A549 (cell line): ENCODE data around the gene FOSL1. TPM values are rescaled to one million over a fixed set of nuclear protein-coding genes. Genes with fewer than 3 reads are reported as not detected.
A peak's percentile ranks its signal among the peaks of the same experiment; 100 is the strongest.

Source experiments
- ATAC-seq, 2 experiments: fragments of 200-7000 bp in 1 of 2; fragments of >200 bp in 1 of 2; cut with Nextera tagmentation in 1 of 2; cut with Tn5 transposase in 1 of 2; 3 replicates each; pipeline versions ENCODE4 v1.8.0 to v1.9.1; 2018 to 2020; ENCODE audit warnings: mild to moderate bottlenecking in 1 of 2, moderate library complexity in 1 of 2
- CTCF ChIA-PET: fragments of 300-600 bp; sonication (Branson Sonifier 250); formaldehyde crosslinking; extraction: SDS; loops from one replicate; lab custom pipeline; 2021; ENCODE audit warnings: antibody characterized with exemption, inconsistent platforms; lab: Yijun Ruan, JAX
- POLR2A ChIA-PET: fragments of 350-600 bp; formaldehyde crosslinking; extraction: SDS; loops from one replicate; lab custom pipeline; 2021; ENCODE audit warnings: antibody characterized with exemption, inconsistent platforms; lab: Yijun Ruan, JAX
- DNase-seq, 2 experiments: peaks; one replicate each; pipeline versions ENCODE4 v3.0.0 to v3.0.0-alpha.2; 2011 to 2016; ENCODE audit warnings: low read depth in 1 of 2, low spot score in 1 of 2
- FAIRE-seq: peaks from 2 replicates; lab custom pipeline; 2011; peaks lifted over from hg19 to GRCh38; lab: Jason Lieb, UNC
- H3K27ac ChIP-seq, 2 experiments: fragments of >200 bp; sonication (Bioruptor Twin); formaldehyde crosslinking; 3 replicates each; pipeline ENCODE4 v1.5.1; 2016 to 2017
- H3K4me1 ChIP-seq: fragments of >200 bp; sonication (Bioruptor Twin); formaldehyde crosslinking; 3 replicates; pipeline ENCODE4 v1.6.1; 2016
- H3K4me2 ChIP-seq: fragments of >200 bp; sonication (Bioruptor Twin); formaldehyde crosslinking; 3 replicates; pipeline ENCODE4 v1.6.1; 2016
- H3K4me3 ChIP-seq: fragments of >200 bp; sonication (Bioruptor Twin); formaldehyde crosslinking; 3 replicates; pipeline ENCODE4 v1.5.1; 2016
- H3K9me3 ChIP-seq: fragments of >200 bp; sonication (Bioruptor Twin); formaldehyde crosslinking; 3 replicates; pipeline ENCODE4 v1.6.1; 2016
- CHD2 ChIP-seq: fragments of 150-350 bp; IDR thresholded peaks from 2 replicates; pipeline ENCODE4 v1.6.1; 2014; ENCODE audit warnings: low read length; ENCODE audit not compliant: partially characterized antibody
- EHF ChIP-seq: fragments of 250-450 bp; sonication (Bioruptor Pico); IDR thresholded peaks from 2 replicates; pipeline ENCODE4 v1.5.0; 2020; ENCODE audit warnings: mild to moderate bottlenecking
- EHMT2 ChIP-seq: fragments of 200-600 bp; sonication (generic); IDR thresholded peaks from 2 replicates; pipeline ENCODE4 v1.6.1; 2016; ENCODE audit warnings: antibody characterized with exemption, low read depth, mild to moderate bottlenecking, moderate library complexity
- FOSB ChIP-seq: fragments of 250-450 bp; sonication (Bioruptor Pico); IDR thresholded peaks from 2 replicates; pipeline ENCODE4 v1.5.0; 2020; ENCODE audit warnings: mild to moderate bottlenecking, moderate library complexity
- HOXA7 ChIP-seq: fragments of 250-450 bp; sonication (Bioruptor Pico); IDR thresholded peaks from 2 replicates; pipeline ENCODE4 v1.5.0; 2020; ENCODE audit warnings: mild to moderate bottlenecking, moderate library complexity
- HOXB13 ChIP-seq: fragments of 250-450 bp; sonication (Bioruptor Pico); IDR thresholded peaks from 2 replicates; pipeline ENCODE4 v1.5.0; 2020; ENCODE audit warnings: low read depth, mild to moderate bottlenecking, moderate library complexity
- JUN ChIP-seq, 2 experiments: fragments of >200 bp; sonication (Bioruptor Twin); formaldehyde crosslinking; IDR thresholded peaks; 2 replicates in 1 of 2; 3 replicates in 1 of 2; pipeline ENCODE4 v1.6.1; 2016 to 2017
- KDM5A ChIP-seq: fragments of 200-600 bp; sonication (generic); IDR thresholded peaks from 2 replicates; pipeline ENCODE4 v1.6.1; 2016; ENCODE audit warnings: antibody characterized with exemption, mild to moderate bottlenecking
- PHF8 ChIP-seq: fragments of 200-600 bp; sonication (generic); IDR thresholded peaks from 2 replicates; pipeline ENCODE4 v1.6.1; 2016; ENCODE audit warnings: low read depth, mild to moderate bottlenecking, antibody characterized with exemption, moderate library complexity, borderline replicate concordance
- POLR2A ChIP-seq: IDR thresholded peaks from 2 replicates; pipeline ENCODE4 v1.6.1; 2012; ENCODE audit warnings: mild to moderate bottlenecking, low read length
- POLR2AphosphoS2 ChIP-seq: conservative IDR thresholded peaks from 2 replicates; pipeline ENCODE4 v1.6.1; 2012; ENCODE audit warnings: low read length, improper control_type of control experiment, inconsistent platforms
- RARB ChIP-seq: fragments of 250-450 bp; sonication (Bioruptor Pico); IDR thresholded peaks from 2 replicates; pipeline ENCODE4 v1.8.0; 2021; ENCODE audit warnings: mild to moderate bottlenecking, moderate library complexity
- TP53 ChIP-seq: fragments of 250-450 bp; sonication (Bioruptor Pico); IDR thresholded peaks from 2 replicates; pipeline ENCODE4 v1.5.0; 2021; ENCODE audit warnings: mild to moderate bottlenecking, moderate library complexity
- WGBS: methylation state at CpG from one replicate; pipeline ENCODE4 v1.1.6; 2017; ENCODE audit errors: missing lambda C conversion rate; 5-methylcytosine and 5-hydroxymethylcytosine counted together
- polyA plus RNA-seq, 4 experiments: library from polyadenylated mRNA; depleted of rRNA in 3 of 4; stranded (reverse); fragments of >200 nt; fragmentation: RNase III in 1 of 4; extraction: RNeasy Plus Mini Kit Qiagen cat#74134 plus additional on column Dnase treatment in 1 of 4; gene quantifications; 2 replicates in 3 of 4; 3 replicates in 1 of 4; pipeline ENCODE4 v1.2.3, GENCODE V29; 2011 to 2017
- TF ChIP-seq, protein P1 (sequence below): fragments of 450-650 bp; IDR thresholded peaks from 2 replicates; pipeline ENCODE4 v1.6.1; 2014; ENCODE audit warnings: antibody characterized with exemption
- TF ChIP-seq, protein P2 (sequence below): fragments of 150-350 bp; IDR thresholded peaks from 2 replicates; pipeline ENCODE4 v1.6.1; 2014; ENCODE audit warnings: low read depth, mild to moderate bottlenecking, low read length
- TF ChIP-seq, protein P3 (sequence below): IDR thresholded peaks from 2 replicates; pipeline ENCODE4 v1.6.1; 2012; ENCODE audit warnings: low read depth, borderline replicate concordance
- TF ChIP-seq, protein P4 (sequence below): fragments of 250-450 bp; sonication (Bioruptor Pico); IDR thresholded peaks from 2 replicates; pipeline ENCODE4 v1.5.0; 2021; ENCODE audit warnings: mild to moderate bottlenecking, moderate library complexity, borderline replicate concordance
- TF ChIP-seq, protein P5 (sequence below): IDR thresholded peaks from 2 replicates; pipeline ENCODE4 v1.6.1; 2012
- TF ChIP-seq, protein P6 (sequence below): fragments of >200 bp; sonication (Bioruptor Twin); formaldehyde crosslinking; IDR thresholded peaks from 3 replicates; pipeline ENCODE4 v1.5.1; 2016

Gene FOSL1
- polyA plus RNA-seq, 2 of the 4 experiments (the other 2 are of a cell fraction), result 6.7 to 24.1 TPM

DNA sequence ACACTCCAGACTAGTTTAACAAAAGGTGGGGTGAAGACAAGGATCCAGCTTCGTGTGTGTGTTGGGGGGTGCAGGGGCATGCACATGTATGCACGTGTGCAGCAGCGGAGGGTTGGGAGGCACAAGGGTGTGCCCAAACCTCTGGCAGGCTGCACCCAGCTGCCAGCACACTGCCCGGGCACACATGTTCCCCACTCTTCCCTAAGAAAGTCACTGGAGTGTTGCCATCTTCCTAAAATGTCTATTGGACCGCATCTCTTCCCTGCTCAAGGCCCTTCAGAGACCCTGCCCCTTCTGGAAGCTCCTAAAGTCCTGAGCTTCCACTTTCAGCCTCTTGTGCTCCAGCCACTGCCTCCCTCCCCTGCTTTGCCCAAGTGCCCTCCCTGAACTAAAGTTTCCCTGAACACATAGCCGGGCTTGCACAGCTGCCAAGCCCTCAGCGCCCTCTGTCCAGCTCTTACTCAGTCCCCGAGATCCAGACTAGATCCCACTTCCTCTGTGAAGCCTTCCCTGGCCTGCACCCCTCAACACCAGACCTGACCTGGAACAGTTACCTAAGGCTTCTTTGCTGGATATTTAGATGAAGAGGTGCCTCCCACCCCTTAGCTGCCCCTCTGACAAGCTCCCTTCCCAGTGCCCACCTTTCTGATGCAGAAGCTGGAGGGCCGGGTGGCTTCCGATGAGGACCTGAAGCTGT lies 48.2 kb downstream of the FOSL1 start:
- Histone ChIP-seq H3K4me1 (peaks cover 23% of the 10 kb centered on the region), H3K4me3 (no peak overlapping the region), H3K27ac (no peak overlapping the region)
- peak; percentile 77 for TF ChIP-seq POLR2AphosphoS2
- 0 out of 2 replicates have a peak, but pooled peaks have one; percentile 69 for TF ChIP-seq HOXA7 (CRISPR knock-in tag)
- TF ChIP-seq EHF, result no peak
- no peak for TF ChIP-seq JUN (IDR thresholded peaks at IDR 0.05)
- 0 out of 2 replicates have a peak, but pooled peaks have one; percentile 29 for TF ChIP-seq RARB (CRISPR knock-in tag)
- TF ChIP-seq HOXB13 (CRISPR knock-in tag), result no peak
- TF ChIP-seq, protein P1, sequence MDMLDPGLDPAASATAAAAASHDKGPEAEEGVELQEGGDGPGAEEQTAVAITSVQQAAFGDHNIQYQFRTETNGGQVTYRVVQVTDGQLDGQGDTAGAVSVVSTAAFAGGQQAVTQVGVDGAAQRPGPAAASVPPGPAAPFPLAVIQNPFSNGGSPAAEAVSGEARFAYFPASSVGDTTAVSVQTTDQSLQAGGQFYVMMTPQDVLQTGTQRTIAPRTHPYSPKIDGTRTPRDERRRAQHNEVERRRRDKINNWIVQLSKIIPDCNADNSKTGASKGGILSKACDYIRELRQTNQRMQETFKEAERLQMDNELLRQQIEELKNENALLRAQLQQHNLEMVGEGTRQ, result no peak
- TF ChIP-seq KDM5A, result no peak
- TF ChIP-seq PHF8, result no peak
- TF ChIP-seq POLR2A, result no peak
- TF ChIP-seq, protein P2, sequence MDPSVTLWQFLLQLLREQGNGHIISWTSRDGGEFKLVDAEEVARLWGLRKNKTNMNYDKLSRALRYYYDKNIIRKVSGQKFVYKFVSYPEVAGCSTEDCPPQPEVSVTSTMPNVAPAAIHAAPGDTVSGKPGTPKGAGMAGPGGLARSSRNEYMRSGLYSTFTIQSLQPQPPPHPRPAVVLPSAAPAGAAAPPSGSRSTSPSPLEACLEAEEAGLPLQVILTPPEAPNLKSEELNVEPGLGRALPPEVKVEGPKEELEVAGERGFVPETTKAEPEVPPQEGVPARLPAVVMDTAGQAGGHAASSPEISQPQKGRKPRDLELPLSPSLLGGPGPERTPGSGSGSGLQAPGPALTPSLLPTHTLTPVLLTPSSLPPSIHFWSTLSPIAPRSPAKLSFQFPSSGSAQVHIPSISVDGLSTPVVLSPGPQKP, result no peak
- no peak for TF ChIP-seq TP53
- TF ChIP-seq EHMT2, result no peak
- TF ChIP-seq, protein P3, sequence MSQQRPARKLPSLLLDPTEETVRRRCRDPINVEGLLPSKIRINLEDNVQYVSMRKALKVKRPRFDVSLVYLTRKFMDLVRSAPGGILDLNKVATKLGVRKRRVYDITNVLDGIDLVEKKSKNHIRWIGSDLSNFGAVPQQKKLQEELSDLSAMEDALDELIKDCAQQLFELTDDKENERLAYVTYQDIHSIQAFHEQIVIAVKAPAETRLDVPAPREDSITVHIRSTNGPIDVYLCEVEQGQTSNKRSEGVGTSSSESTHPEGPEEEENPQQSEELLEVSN, result no peak
- TF ChIP-seq FOSB (CRISPR knock-in tag), result peak; percentile 12; the same call in 1 of the 2 replicates
- TF ChIP-seq, protein P4, sequence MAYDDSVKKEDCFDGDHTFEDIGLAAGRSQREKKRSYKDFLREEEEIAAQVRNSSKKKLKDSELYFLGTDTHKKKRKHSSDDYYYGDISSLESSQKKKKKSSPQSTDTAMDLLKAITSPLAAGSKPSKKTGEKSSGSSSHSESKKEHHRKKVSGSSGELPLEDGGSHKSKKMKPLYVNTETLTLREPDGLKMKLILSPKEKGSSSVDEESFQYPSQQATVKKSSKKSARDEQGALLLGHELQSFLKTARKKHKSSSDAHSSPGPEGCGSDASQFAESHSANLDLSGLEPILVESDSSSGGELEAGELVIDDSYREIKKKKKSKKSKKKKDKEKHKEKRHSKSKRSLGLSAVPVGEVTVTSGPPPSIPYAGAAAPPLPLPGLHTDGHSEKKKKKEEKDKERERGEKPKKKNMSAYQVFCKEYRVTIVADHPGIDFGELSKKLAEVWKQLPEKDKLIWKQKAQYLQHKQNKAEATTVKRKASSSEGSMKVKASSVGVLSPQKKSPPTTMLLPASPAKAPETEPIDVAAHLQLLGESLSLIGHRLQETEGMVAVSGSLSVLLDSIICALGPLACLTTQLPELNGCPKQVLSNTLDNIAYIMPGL (CRISPR knock-in tag), result no peak
- TF ChIP-seq, protein P5, sequence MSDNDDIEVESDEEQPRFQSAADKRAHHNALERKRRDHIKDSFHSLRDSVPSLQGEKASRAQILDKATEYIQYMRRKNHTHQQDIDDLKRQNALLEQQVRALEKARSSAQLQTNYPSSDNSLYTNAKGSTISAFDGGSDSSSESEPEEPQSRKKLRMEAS, result no peak
- TF ChIP-seq, all 56 proteins: peak for 4
- DNase-seq (no peak), ATAC-seq (peak in 1 of 2 experiments; percentile 4; a peak in 3 of 6 replicates), FAIRE-seq (no peak)
- no peaks in the 10 kb centered on the region for H3K9me3 ChIP-seq
- ChIA-PET POLR2A (interaction anchor here (0.7 to 1.3 kb wide), 3 partner anchors 9 to 38 kb away, joined by 3 to 7 read pairs (median 4); partner anchors contain the start of genes CCDC85B, FIBP and MUS81), CTCF (interaction anchor here (0.6 to 7.5 kb wide), 17 partner anchors 8 to 506 kb away, joined by 3 to 45 read pairs (median 4); partner anchors contain the start of genes KAT5 and MUS81)
- no peak overlapping the region for H3K4me2 ChIP-seq
- 90% methylated on average over 8 of the region's 10 CpGs for WGBS

DNA sequence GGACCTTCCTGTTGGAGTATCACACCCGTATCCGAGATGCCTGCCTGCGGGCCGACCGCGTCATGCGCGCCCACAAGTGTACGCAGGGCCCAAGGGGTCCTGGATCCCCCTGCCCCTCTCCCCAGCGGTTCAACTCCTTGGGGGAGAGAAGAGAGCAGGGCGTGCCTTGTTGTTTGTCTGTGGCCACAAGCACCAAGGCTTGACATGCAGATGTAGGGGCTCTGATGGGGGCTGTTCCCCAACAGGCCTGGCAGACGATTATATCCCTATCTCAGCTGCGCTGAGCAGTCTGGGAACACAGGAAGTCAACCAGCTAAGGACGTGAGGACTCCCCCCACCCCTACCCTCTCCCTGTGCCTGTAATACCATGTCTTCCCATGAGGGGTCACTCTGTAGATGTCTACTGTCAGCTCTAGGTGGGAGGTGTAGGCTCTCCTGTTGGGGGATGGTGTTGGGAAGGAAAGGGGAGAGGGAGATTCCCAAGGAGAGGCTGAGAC lies 49.1 kb downstream of the FOSL1 start:
- peak; percentile 65; the same call in 1 of the 2 replicates for TF ChIP-seq HOXA7 (CRISPR knock-in tag)
- peak; percentile 27; the same call in 1 of the 2 replicates for TF ChIP-seq FOSB (CRISPR knock-in tag)
- TF ChIP-seq POLR2AphosphoS2, result peak; percentile 67
- TF ChIP-seq, protein P6, sequence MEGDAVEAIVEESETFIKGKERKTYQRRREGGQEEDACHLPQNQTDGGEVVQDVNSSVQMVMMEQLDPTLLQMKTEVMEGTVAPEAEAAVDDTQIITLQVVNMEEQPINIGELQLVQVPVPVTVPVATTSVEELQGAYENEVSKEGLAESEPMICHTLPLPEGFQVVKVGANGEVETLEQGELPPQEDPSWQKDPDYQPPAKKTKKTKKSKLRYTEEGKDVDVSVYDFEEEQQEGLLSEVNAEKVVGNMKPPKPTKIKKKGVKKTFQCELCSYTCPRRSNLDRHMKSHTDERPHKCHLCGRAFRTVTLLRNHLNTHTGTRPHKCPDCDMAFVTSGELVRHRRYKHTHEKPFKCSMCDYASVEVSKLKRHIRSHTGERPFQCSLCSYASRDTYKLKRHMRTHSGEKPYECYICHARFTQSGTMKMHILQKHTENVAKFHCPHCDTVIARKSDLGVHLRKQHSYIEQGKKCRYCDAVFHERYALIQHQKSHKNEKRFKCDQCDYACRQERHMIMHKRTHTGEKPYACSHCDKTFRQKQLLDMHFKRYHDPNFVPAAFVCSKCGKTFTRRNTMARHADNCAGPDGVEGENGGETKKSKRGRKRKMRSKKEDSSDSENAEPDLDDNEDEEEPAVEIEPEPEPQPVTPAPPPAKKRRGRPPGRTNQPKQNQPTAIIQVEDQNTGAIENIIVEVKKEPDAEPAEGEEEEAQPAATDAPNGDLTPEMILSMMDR, result peak; percentile 35; the same call in 2 of the 3 replicates
- TF ChIP-seq CHD2, result no peak
- TF ChIP-seq PHF8, result no peak
- H3K4me2 ChIP-seq, result no peak overlapping the region
- ChIA-PET POLR2A (interaction anchor here (0.7 to 5.6 kb wide), 4 partner anchors 8 to 39 kb away, joined by 3 to 36 read pairs (median 6); partner anchors contain the start of genes CCDC85B, CFL1, FIBP and MUS81), CTCF (interaction anchor here (0.6 to 7.5 kb wide), 15 partner anchors 9 to 505 kb away, joined by 3 to 45 read pairs (median 3); partner anchors contain the start of gene MUS81)
- DNase-seq (peak in 1 of 2 experiments; percentile 72), FAIRE-seq (no peak), ATAC-seq (peak; percentile 33 to 60; a peak in 5 of 6 replicates)
- H3K9me3 ChIP-seq, result no peaks in the 10 kb centered on the region
- no peak overlapping the region for H3K4me3 ChIP-seq
- 94% methylated on average over 13 of the region's 14 CpGs for WGBS
- H3K27ac ChIP-seq, result no peak overlapping the region
- H3K4me1 ChIP-seq, result peaks cover 21% of the 10 kb centered on the region
